ENCODE data around the gene NPC1.

The NPC1 gene

DNA sequence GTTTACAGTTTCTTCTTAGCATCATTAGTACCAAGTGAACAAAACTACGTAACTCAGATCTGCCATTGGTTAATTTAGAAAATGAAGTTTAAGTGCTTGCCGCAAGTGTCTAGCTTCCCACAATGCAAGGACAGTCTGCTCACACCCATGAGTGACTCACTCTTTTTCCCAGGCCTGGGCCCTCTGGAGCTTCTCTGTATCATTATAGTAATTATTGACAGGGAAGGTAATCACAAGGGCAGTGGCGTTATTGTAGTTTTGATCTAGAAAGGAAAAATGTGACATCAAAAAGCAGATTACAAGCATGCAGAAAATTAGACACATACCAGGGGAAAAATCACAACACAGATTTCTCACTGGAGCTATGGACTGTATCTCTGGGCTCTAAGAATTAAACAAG, 38.5 kb downstream of the NPC1 start:
- no peak for DNase-seq (ENCODE audit: low read depth)

DNA sequence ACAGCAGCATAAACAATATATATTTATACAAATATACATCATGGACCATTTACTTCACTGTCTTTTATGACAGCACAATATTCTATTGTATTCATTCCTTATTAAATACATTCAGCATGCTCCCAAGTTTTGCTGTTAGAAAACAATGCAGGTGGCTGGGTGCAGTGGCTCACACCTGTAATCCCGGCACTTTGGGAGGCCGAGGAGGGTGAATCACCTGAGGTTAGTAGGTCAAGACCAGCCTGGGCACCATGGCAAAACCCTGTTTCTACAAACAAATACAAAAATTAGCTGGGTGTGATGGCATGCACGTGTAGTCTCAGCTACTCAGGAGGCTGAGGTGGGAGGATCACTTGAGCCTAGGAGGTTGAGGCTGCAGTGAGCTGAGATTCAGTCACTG, 39.0 kb downstream of the NPC1 start:
- no peak for DNase-seq (ENCODE audit: low read depth)

DNA sequence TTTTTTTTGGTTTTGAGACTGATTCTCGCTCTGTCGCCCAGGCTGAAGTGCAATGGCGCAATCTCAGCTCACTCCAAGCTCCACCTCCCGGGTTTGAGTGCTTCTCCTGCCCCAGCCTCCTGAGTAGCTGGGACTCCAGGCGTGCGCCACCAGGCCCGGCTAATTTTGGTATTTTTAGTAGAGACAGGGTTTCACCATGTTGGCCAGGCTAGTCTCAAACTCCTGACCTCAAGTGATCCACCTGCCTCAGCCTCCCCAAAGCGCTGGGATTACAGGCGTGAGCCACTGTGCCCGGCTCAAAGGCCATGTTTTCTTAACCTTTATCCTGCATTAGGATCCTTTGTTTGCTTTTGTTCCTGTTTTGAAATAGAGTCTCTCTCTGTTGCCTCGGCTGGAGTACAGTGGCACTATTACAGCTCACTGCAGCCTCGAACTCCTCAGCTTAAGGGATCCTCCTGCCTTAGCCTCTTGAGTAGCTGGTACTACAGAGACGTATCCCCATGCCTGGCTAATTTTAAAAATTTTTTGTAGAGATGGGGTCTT, 41.0 kb downstream of the NPC1 start:
- no peak for DNase-seq (ENCODE audit: low read depth)

DNA sequence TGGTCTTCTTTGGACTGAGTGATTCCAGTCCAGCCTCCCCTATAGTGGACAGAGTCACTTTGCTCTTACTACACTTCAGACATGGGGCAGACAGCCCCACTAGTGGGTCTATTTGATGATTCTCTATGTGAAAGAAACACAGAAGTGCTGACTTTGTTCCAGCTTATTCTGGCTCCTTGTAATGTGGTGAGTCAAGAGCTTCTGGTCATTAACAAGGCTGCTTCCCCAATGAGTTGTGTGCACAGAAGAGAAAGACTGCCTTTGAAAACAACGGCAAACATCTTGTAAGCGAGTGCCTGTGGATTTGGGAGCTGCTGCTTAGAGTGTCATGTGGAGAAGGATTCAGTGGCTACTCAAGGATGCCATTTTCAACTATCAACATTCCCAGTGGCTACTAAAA, 43.8 kb downstream of the NPC1 start:
- DNase-seq (ENCODE audit: low read depth) = no peak

DNA sequence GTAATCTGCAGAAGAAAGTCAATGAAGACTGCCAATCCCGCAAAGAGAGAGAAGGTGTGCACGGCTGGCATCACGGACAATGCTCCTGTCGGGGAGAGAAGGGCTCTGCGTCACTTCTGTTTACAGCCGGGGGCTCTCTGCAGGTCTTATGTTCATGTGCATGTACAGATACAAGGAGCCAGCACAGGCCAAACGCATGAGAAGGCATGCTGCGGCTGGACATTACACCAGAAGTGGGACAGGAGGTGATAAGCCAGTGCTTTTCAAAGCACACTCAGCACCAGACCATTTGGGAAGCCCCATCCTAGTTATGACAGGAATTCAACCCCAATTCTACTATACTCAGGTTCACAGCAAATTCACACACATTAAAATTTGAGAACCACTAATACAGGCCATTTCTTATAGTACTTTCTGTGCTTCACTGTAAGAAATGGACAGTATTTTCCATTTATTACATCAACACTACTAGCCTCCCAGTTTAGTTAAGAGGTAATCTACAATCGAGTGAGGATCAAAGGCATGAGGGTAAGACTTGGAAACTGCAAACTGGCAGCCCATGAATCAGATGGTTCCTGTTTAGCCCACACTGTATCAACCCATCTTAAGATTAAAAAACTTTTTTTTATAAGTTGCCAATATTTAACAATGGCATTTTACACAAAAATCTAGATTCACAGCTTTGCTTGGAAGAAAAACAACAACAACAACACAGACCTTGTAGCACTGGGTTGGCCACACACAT, 44.8 kb downstream of the NPC1 start:
- DNase-seq (ENCODE audit: low read depth) = no peak

DNA sequence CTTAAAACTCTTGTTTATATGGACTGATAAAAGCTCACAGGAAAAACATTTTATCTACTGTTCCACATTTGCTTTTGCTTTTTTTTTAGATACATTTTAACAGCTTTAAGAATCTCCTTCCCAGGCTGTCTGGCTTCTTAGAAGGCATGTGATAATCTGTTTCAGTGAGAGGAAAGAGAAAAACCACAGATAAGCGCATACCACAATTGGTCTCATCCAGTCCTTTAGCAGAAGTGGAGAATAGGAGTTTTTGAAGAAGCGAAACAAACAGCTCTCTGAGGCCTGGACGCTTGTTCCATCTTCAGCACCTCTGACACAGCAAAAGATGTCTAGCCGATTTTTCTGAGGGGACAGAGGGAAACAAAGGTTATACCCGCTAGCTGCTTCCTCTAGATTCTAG, 45.4 kb downstream of the NPC1 start:
- no peak for DNase-seq (ENCODE audit: low read depth)

DNA sequence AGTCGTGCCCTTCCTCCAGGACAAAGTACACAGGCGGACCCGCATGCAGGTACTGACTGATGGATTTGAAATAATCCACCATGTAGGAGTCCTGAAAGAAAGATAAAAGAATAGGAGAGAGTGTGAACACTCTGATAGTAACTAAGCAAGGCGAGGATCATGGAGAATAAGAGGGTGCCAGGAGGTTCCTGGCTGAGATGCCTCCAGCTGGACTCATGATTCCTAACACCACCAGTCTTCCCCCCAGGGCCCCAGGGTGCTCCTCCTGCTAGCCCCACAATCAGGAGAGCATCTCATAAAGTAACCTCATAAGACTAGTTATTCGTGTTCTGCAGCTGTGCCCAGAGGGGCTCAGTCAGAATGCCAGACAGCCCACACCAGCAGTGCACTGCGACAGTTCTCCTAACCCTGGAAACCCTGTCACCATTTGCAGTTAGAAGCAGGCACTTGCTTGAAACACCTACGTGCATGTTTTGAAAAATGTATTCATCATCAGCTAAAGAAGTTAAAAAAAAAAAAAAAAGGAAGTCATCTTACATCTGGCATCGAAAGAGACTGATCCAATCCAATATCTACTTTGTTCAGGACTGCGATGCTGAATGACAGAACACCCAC, 46.3 kb downstream of the NPC1 start:
- DNase-seq (ENCODE audit: low read depth) = no peak

DNA sequence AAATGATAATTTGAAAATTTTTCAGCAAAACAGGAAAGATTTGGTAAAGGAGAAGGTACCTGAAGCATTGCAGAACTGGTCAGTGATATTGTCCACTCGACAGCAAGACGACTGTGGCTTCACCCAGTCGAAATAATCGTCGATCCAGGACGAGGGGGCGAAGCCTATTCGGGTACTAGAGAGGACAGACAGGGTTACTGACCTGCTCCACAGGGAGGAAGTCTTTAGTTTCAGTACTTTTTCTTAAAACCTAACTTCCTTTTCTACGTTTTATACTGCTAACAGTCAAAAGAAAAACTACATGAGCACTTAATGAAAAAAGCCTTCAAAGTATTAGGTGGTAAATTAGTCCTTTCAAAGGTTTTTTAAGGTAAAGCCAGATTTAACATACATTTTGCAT, 47.0 kb downstream of the NPC1 start:
- no peak for DNase-seq (ENCODE audit: low read depth)

DNA sequence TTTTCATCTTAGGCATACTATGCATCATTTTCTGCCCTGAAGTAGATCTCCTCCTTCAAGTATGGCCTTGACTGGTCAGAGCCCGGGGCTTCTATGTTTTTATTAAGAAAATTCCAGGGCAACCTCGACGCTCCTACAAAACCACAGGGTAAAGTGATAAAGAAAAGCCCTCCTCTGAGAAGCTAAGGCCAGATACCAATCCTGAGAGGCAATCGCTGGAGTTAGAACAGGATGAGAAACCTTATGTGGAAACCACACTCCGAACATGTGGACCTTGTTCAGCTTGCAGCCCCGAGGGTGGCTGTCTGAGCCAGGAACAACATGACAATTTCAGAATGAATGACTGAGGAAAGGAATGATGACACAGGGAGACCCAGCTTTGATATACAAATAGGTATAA, 47.4 kb downstream of the NPC1 start:
- no peak for DNase-seq (ENCODE audit: low read depth)

DNA sequence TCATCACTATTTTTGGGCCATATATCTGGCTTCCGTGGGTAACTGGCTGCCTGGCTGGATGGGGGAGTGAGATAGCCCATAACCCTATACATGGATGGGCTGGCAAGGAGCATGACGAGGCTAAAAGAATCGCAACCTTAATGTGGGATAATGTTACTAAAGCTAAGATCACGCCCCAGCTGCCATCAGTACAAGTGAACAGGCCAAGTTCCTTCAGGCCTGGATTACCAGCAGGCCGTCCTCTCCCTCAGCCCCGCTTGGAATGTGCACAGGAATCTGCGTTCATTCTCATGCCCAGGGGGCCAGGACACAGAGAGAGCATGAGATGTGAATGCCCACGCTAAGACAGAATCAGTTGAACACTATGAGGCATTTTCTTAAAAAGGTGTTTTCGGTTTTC, 48.3 kb downstream of the NPC1 start:
- no peak for DNase-seq (ENCODE audit: low read depth)

DNA sequence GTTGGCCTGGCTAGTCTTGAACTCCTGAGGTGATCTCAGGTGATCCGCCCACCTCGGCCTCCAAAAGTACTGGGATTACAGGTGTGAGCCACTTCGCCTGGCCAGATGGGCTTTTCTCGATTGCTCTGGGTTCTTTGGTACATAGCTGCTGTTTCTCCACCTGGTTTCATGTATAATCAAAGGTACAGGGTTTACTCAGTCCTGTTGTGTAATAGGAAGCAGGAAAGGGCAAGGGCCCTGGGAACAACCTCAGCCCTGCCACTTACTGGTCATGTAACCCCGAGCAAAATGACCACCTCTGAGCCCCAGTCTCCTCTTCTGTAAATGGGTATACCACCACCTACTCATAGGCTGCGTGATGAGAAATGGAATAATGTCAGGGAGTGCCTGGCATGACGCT, 49.0 kb downstream of the NPC1 start:
- no peak for DNase-seq (ENCODE audit: low read depth)

DNA sequence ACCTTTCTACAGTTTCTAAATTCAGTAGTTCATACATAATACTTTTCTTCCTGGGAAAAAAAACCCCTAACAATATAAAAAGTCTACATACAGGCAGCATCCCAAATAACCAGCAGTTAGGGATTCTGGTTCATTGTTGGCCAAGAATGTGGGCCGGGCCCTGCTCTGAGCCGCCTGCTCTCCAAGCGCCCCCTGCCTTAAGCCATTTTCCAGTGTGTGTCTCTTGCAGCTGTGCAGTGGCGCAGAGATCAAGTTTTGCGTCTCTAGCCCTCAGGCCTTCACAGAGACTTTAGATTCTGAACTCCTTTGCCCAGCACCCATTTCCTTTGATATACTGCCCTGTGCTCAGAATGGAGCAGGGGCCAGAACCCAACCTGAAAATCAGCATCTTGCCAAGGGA, 50.1 kb downstream of the NPC1 start:
- no peak for DNase-seq (ENCODE audit: low read depth)

DNA sequence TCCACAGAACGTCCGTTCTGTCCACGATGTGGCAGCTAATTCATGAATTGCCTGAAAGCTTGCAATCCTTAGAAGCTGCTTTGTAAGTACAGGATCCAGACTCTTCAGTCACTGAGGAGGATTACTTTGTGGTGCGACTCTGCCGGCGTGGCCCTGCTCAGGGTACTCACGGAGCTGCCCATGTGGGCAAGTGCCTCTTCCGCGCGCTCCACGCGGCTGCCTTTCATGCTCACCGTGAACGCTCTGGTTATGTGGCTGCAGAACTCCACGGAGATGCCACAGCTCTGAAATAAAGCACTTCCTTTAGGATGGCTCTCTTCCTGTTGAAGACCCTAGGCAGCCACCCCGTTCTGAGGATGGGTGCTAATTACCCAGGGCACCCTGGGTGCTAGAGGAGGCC, 52.0 kb downstream of the NPC1 start:
- DNase-seq (ENCODE audit: low read depth) = no peak

DNA sequence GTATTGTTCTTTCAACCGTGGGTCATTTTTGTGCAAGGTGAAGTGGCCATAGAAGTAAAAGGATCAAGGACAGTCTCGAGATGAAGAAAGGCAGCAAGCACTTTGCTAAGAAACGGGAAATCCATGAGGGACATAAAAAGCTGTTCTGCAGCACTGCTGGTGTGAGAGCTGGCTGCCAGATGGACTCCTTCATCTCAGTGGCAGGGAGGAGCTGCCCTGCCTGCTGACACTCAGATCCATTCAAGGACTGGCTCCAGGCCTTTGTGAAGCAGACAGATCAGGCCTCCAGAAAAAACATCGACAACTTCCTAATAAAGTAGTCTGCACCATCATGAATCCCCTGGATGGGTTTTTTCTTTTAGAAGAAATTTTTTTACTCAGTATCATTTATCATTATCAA, 53.5 kb downstream of the NPC1 start:
- no peak for DNase-seq (ENCODE audit: low read depth)

DNA sequence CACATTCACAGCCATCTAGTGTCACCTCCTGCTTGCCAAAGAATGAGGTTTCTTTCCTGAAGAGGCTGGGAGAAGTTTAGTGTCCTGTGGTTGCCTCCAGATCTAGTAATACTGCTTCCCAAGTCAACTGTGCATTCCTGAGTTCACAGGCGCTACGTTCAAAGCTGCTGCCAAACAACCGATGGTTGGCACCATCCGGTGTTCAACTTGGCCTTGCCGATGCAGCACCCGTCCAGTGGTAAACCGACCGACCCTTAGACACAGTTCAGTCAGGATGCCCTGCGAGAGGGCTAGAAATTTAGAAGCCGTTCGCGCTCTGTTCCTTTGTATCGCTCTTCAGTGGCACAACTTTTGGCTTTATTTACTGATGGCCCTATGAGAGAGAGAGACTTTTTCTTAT, 54.4 kb downstream of the NPC1 start:
- DNase-seq (ENCODE audit: low read depth) = no peak

DNA sequence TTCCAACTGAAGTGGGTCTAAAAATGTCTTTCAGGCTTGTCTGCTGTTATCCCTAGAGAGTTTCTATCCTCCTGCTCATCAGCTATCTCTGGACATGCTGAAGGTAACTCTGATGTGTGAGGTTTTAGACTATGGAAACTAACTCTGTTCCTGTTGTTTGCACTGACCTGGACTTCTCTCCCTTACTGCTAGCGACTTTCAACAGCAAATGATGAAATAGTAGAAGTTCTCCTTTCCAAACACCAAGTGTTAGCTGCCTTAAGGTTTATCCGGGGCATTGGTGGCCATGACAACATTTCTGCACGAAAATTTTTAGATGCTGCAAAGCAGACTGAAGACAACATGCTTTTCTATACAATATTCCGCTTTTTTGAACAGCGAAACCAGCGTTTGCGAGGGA, 56.1 kb downstream of the NPC1 start:
- DNase-seq (ENCODE audit: low read depth) = no peak

DNA sequence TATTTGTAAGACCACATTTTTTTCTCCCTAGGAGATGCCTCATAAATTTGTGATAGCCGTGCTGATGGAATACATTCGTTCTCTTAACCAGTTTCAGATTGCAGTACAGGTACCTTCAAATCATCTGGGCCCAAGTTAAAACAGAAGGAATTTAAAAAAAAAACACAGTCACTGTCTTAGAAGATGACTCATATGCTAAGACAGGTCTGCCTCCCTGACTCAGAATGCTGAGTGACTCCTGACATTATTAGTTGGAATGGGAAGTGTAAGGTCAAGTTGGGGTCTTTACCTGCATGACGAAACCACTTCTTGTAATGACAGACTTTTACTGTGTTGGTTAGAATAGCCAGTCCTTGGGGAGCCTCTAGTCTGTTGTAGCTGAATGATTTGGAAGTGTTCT, 56.7 kb downstream of the NPC1 start:
- no peak for DNase-seq (ENCODE audit: low read depth)

DNA sequence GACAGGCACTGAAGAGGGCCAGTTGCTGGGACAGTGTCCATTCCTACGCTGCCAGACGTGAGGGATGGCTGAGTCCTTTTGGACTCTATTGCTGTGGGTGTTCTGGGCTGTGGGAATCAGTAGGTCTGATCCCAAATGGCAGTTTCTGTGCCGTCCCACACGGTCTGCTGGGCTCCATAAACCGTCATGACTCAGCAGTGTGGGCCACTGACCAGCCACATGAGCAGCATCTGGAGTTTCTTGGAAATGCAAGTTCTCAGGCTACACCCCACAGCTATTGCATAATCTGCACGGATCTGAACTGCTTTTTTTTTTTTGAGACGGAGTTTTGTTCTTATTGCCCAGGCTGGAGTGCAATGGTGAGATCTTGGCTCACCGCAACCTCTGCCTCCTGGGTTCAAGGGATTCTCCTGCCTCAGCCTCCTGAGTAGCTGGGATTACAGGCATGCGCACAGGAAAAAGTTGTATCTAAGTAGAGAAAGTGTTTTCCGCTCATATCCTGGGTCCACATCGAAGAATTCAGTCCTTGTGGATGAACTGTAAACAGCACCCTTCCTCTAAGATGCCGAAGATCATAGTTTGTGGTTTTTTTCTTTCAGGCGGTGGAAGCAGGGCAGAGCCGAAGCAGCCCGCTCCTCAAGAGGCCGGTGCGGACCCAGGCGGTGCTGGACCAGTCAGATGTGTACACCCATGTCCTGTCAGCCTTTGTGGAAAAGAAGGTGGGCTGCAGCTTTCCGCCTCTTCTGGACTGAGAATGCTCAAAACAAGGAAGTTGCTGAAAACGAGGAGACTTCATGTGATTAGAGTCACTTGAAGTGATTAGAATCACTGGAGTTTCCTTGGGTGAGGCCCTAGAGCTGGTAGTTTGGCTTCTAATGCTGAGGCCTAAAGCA, 57.5 kb downstream of the NPC1 start:
- no peak for DNase-seq (ENCODE audit: low read depth)

DNA sequence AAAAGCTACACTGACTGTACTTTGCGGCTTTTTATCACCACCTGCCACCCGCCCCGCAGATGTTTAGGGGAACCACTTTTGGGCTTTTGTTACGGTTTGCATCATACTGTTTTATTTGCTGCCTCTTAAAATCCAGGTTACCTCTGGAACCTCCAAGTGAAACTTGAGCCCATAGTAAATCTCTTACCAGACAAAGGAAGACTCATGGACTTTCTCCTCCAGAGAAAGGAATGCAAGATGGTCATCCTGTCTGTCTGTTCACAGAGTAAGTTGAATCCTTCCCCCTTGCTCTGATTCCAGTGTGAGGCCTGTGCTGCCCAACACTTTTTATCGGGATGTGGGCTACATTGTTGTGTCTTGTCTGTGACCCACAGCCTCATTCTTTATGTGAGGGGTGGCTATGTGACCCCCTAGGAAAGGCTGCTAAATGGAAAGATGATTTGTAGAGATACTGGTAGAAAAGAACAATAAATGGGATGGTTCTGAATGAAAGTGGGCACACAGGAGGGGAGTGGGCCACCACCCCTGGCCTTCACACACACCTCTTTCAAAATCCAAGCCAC, 59.7 kb downstream of the NPC1 start:
- no peak for DNase-seq (ENCODE audit: low read depth)

DNA sequence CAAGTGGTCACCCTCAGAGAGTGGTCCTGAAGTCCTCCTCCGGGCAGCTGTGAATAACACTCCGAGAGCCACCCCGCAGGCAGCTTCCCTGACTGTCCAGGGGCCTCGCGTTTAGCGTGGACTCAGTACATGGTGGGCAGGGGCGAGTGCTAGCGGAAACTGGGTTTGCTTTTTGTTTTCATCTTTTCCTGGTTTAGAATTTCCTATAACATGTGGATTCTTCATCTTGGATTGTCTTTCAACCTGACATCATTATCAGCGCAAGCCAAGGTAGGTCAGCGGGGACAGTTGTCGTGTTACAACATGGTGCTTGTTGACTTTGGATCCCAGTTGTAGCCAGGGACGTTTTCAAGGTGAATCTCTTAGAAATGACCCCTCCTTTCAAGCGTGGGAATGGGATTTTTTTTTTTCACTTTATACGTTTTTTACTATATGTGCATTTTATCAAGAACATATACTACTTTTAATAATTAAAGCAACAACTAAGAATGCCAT, 62.0 kb downstream of the NPC1 start:
- no peak for DNase-seq (ENCODE audit: low read depth)

DNA sequence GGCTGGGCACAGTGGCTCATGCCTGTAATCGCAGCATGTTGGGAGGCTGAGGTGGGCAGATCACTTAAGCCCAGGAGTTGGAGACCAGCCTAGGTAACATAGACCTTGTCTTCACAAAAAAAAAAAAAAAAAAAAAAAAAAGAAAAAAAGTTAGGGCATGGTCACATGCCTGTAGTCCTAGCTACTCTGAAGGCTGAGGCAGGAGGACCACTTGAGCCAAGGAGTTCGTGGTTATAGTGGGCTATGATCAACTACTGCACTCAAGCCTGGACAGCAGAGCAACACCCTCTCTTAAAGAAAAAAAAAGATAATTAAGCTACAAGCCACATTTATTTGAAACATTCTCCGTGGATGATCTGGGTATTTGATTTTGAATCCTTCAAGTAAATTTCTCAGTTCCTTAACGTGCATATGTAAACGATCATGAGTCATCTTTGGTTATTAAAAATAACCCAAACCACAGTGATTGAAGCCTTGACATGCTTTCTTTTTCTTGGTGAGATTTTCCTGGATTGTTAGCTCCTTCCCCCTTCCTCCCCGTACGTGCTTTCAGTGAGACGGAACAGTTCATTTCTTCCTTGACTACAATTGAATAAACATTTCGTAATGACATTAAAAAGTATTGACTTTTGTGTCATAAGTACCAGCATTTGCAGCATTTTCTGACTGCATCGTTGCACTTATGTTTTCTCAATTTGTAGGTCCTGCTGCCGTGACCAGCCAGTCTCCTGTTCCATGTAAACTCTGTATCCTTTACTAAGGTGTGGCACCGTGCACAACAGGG, 62.7 kb downstream of the NPC1 start:
- no peak for DNase-seq (ENCODE audit: low read depth)

DNA sequence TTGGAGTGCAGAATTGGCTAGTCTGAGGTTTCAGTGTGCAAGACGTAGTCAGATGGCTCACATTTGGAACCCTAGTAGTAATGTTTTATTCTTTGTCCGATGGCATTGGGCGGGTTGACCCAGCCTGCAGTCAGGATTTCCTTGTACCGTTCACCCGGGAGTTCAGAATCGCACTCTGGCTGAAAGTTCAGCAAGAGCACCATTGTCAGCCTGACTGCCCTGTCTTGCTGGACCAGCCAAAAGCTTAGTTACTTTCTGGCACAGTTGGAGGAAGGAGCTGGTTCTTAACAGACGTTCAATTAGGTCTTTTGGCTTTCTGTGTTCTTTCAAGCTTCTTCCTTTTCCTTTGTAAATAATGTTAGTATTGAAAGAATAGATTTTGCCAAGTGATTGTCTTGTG, 64.4 kb downstream of the NPC1 start:
- no peak for DNase-seq (ENCODE audit: low read depth)

Data from CMK (cell line).